Suppressor macrophage treated with lipopolysaccharide for 1 hour (primary cell): ENCODE measurements around the gene KLK11.

Experiments used
- DNase-seq, 3 donors: peaks; one replicate each; pipeline ENCODE4 v3.0.0-alpha.2; 2020 to 2022

KLK11 gene, protein sequence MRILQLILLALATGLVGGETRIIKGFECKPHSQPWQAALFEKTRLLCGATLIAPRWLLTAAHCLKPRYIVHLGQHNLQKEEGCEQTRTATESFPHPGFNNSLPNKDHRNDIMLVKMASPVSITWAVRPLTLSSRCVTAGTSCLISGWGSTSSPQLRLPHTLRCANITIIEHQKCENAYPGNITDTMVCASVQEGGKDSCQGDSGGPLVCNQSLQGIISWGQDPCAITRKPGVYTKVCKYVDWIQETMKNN

DNA sequence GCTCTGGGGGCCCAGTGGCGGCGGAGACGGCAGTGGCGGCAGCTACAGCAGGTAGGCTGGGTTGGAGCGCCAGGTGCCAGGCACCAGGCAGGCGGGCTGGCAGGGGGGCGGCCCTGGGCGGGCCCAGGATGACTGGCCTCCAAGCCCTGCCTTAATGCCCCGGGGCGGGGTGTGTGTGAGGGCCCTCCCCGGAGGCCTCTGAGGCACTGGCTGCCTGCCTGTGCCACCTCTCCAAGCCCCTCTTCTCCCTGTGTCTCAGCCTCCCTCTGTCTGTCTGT is at the start of gene KLK11:
KLK11 (minus strand) TSS at position 63 of the 278 bp plus-strand sequence. CDS start 985 bp downstream, outside the sequence.
- DNase-seq: no peak

DNA sequence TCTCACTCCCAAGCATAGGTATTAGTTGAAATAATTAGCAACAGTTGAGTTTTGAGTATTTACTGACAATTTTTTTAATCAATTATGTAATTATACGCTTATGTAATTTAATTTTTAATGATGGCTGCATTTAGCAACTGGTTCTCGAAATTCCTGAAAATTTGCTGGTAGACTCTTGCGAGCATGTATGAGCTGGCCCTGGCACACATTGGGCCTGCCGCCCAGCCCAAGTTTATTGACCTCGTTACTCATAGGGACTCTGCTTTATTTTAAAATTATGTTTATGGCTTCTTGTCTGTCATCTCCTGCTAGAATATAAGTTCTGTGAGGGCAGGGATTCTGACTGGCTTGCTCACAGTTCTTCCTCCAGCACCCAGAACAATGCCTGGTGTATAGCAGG is 49.6 kb upstream of the KLK11 start:
- DNase-seq: no peak

DNA sequence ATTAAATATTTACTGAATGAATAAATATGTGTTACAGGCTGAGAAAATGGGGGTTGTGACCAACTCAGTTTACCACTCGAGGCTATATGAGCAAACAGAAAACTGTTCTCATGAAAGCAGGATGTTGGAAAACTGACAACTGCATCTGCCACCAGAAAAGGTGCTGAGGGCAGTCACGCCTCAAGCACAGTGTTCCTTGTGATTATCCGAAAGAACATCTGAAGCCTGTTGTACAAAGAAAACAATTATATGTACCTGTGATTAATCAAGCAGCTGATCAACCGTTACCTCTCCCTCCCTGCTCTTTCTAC is 44.6 kb upstream of the KLK11 start:
- no peak for DNase-seq

DNA sequence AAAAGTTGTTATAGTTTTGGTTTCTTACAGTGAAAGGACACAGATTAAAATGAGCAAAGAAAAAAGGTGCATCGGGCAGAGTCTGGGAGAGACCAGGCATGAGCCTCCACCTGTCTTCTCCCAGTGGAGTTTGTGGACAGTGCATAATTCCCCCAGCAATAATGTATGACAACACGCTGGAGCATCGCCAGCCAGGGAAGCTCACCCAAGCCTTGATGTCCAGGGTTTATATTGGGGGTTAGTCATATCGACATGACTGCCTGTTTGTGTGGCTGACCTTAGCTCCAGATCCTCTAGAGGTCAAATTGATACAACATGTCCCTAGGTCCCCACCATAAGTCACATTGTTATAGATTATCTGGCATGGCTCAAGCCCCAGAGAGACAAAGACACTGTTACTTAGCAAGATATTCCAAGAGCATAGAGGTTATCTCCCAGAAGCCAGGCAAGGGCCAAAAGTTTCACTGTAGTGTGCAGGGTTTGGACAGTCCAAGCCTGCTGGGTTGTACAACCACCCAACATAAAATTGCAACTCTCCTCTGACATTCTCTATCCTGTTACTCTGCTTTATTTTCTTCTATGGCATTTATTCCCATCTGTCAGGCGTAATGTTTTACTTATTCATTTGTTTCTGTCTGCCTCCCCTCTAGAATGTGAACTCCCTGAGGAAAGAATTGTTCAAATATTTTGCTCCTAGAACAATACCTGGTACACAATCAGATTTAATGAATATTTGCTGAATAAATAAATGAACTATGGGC is 44.1 kb upstream of the KLK11 start:
- DNase-seq: no peak

DNA sequence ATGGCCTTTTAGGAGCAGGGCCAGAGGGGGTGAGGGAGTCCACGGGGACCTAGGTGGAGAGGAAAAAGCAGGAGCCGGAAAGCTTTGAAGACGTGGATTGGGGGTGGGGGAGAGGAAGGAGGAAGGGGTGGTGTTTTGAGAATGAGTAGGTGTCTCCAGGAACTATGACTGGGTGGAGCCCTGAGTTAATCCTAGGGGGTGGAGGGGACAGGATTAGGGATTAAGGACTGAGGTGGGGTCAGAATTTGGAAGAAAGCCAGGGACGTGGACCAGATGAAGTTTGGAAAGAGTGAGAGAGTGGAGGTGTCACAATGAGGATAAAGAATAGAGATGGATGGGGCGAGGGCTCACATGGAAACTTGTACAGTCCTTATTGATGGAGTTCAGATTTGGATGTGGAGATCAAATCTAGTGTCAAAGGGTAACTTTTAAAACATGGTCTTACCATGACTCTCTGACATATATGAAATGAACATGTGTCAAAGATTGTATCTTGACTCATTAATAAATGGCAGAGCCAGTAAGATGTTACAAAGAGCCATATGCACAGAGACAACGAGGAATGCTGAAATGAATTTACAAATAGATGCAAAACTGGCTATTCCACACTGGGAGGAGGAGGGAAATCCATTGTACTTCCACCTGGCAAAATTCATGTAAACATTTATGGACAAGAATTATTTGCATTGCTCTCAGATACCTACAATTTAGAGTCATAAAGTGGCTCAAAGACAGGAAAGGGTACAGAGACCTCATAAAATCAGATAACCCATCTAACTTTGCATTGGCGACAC is 40.2 kb upstream of the KLK11 start:
- no peak for DNase-seq

DNA sequence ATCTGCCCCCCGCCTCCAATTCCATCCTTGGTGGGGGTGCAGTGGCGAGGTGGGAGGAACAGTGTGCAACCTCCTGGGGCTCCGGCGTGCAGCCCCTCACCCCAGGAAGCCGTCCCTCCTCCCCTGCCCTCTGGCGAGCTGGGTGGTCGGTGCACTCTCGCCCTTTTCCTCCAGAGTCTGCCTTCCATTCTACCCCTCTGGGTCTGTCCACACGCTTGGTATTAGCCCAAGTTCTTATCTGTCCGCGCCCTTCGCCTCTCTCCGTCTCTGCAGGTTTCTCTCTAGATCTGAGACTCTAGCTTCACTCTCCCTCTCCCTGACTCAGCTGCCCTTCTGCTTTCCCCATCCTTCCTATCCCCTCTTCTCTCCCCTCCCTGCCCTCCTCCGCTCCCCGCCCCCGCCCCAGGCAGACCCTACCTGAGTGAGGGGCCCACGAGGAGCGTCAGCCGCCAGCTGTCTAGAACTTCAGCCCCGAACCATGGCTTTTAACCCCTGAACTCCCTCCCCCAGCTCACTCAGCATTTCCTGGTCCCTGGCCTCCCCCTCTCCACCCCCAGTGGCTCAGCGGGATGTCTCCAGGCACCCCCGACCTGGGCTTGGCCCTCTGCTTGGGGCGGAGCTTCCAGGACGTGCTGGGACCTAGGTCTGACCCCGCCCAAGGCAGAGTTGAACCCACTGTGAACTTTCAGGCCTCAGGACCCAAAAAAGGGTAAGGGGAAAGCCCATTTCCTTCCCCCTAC is 39.0 kb upstream of the KLK11 start:
- no peak for DNase-seq

DNA sequence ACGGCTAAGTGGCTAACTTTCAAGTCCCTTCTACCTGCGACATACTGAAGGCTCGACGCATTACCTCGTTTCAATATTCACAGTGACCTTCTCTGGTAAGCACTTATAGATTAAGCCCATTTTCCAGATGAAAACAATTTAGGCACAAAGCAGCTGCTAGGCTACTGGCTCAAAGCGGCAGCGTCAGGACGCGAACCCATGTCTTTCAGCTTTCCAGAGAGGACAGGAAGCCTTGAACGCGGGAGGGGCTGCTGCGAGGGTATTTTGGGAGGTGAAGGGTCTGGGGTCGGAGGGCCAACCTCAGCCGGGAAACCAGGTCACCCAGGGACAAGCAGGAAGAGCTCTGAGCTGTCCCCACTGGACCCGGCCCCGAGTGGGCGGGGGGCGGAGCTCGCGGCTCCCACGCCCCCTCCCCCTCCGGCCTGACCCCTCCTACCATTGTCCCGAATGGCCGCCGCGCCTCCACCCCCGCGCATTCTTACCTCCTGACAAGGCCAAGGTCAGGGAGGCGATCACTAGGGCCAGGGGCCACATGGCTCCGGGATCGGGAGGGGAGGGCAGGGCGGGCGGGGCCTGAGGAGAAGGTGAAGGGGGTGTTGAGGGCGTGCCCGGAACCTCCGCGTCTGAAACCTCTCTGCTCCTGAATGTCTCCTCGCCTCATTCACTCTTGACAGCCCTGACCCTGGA is 38.3 kb upstream of the KLK11 start, which contains the start of gene KLK13:
KLK13 (minus strand) TSS at position 559 of the 687 bp plus-strand sequence; CDS start at position 534, 25 bp downstream.
- peak; percentile 21 to 69 (median 50) for DNase-seq

DNA sequence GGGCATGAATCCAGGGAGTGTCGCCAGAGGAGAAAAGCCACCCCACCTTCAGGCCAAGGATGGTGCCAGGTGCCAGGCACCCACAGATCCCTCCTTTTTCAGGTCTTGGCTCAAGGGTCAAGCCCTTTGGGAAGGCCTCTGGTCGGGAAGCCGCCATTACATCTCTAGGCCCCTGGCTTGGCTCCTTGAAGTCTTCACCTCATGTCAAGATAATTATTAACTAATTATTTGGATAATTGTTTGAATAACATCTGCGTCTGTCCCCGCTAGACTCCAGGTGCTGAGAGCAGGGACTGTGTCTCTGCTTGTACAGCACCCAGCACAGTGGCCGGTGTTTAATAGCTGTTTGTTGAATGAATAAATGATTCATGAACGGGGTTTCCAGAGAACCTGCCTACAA is 37.2 kb upstream of the KLK11 start:
- DNase-seq: no peak

DNA sequence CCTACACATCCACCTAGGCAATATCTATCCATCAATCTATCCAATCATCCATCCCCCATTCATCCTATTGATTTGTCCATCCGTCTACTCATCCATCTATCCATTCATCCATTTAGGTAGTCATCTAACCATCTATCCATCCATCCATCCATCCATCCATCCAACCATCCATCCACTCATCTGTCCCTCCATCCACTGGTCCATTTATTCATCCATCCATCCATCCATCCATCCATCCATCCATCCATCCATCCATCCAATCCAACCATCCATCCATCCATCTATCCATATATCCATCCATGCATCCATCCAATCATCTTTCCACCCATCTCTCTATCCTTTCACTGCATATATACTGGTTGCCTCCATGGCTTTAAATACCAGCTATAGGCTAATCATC is 34.6 kb upstream of the KLK11 start:
- no peak for DNase-seq

DNA sequence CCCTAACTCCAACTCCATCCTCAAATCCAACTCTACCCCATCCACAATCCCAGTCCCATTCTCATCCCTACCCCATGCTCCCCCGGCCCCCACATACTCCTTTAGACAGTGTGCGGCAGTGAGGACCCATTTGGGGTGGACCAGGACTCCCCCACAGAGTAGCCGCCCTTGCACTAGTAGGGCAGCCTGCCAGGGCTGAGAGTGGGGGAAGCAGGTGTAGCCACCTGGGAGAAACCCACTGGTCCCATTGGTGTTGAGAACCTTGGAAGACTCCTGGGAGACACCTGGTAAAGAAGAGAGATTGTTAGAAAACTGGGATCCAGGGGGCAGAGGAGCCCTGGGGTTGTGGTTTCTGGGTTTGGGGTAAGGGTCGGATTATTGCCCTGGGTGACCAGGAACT is 33.9 kb upstream of the KLK11 start:
- DNase-seq: no peak

DNA sequence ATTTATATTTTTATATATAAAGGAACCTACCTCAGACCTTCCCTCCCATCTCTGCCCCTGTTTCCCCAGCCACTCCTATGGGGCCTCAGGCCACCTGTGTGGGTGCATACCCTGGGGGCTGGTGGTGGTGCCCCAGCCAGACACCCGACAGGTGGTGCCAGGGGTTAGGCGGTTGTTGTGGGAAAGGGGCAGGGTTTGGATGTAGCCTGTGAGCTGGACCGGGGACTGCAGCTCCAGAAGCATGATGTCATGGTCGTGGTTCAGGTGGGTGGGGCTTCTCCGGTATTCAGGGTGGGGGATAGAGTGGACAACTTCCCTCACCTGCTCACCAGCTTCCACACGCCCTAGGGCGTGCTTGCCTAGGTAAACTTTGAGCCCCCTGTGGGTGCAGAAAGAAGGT is 33.3 kb upstream of the KLK11 start:
- no peak for DNase-seq

DNA sequence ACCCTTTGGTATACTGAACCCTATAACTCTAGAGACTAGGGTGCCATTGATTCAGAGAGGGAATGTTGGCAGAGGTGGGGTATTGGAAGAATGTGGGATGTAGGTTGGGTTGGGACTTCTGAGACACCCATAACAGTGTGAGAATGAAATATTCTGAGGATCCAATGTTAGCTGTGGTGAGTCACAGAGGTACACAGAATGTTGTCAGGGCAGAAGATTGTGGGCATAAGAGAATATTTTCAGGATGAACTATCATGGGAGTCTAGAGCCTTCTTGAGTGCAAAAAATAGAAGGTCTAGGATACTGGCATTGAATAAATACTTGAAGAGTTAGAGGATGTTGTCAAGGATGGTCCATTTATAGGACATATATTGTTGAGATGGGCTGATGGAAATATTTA is 29.4 kb upstream of the KLK11 start:
- no peak for DNase-seq

DNA sequence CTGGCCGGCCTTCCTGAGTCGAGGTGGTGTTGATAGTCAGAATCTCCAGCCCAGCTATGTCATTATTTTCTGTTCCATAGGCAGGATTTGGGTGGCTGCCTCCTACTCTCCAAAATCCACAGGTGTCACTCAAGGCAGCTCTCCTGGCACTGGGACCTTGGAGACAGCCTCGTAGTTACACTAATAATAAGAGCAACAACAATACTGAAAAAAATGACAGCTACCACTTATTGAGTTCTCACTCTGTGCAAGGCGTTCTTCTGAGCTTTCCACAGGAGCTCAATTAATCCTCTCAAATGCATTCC is 20.6 kb upstream of the KLK11 start:
- no peak for DNase-seq

DNA sequence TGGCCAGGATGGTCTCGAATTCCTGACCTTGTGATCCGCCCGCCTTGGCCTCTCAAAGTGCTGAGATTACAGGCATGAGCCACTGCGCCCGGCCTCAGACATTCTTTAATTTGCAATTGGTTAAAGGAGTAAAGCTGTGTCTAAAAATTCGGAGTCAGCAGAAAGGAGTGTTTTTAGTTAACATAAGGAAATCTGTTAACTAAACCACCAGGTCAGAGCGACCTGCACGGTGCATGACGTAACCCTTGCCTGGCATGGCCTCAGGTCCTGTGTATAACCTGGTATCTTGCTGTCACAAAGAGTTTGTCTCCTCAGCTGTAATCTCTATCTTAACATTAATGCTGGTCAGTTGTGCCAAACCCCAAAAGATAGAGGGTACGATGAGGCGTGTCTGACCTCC is 17.9 kb upstream of the KLK11 start:
- no peak for DNase-seq

DNA sequence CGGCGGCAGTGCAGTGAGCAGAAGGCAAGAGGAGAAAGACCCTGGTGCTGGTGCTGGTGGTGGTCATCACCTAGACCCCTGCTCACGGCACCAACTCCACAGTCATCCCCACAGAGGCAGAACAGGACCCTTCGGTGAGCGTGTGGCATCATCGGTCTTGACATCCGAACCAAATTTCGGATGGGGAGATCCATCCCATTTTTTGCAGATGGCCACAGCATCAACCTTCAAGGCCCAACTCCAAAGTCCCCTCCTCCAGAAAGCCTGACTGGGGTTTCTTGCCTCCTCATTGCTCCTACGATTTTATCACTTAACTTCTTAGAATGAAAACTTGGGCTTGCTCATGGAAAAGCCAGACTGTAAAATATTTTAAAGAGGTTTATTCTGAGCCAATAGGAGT is 17.1 kb upstream of the KLK11 start:
- no peak for DNase-seq

DNA sequence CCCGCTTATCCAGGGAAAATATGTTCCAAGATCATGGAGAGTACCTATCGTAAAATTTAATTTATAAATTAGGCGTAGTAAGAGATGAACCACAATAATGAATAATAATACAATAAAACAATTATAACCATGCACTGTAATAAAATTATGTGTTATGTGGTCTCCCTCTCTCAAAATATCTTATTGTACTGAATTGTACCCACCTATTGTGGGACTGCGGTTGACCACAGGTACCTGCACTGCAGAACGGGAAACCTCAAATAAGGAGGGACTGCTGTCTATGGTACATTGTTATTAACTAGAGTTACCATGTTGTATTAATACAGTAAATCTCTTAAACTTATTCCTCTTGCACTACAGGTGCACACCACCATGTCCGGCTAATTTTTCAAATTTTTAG is 13.7 kb upstream of the KLK11 start:
- DNase-seq: no peak

DNA sequence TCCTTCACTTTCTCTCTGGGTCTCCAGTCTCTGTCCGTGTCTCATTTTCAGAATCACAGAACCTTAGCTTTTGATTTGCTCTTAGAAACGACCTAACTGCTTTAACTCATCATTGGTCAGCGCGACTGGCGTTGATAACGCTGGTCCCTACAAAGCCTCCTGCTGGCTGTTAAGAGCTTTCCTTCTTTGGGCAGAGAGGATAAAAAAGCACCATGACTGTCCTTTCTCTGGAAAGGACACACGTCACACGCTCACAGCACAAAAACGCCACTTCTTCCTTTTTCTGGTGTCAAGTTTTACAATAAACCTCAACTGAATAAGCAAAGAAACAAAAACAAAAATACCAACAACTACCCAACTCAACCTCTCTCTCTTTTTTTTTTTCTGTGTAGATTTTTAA is 10.1 kb upstream of the KLK11 start:
- no peak for DNase-seq

DNA sequence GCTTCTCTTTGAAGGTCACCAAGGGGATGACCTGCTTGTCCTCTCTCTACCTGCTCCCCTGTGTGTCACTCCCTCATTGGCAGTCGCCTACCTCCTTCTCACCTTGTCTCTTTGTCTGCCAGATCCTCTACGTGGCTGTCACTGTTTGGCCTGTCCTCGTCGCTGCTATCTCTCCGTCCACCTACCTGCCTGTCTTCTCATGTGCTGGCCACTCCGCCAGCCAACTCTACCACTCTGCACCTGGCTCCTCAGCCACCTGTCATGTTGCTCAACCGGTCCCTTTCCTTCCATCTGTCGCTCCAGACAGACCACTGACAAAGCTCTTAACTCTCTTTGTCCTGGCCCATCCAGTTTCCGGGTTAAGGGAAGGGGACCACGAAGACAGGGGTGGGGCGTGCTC is 8.3 kb upstream of the KLK11 start, which contains the start of gene KLK12:
KLK12 (minus strand) TSS at position 299 of the 400 bp plus-strand sequence. CDS start 381 bp downstream, outside the sequence.
- no peak for DNase-seq

DNA sequence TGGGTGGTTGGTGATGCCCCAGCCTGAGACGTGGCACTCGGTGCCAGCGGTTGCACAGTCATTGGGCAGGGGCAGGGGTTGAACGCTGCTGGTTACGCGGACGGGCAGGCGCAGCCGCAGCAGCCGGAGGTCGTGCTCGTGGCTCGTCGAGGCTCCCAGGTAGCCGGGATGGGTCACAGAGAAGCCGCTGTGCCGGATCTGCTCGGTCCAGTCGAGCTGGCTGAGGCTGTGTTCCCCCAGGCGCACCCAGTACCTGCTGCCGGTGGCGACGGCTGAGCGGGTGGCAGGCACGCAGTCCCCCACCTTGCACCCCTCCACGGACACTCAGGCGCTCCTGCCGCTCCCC is 5.4 kb upstream of the KLK11 start:
- DNase-seq: no peak

DNA sequence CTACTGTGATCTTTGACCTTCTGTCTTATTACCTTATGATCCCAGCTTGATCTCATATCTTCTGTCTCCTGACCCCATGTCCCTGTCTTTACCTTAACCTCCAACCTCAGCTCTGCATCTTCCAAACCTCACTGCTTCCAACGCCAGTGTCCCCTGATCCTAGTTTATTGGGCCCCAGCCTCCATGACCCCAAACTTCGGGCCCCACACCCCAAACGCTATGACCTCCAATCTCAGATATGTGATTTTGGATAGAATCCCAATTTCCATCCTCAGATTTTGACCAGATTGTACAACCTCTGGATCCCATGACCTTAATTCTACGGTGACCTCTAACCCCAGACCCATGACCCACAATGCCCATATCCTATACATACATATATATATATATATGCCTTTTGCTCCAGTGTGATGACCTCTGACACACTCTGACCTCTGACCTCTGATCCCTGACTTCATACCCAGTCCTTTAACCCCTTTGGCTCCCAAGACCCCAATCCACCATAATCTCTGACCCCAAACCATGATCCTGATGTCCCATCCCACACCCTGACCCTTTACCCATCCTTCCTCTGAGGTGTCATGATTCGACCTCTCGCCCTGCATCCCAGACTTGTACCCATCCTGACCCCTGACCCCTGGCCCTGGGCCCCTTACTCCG is 4.9 kb upstream of the KLK11 start:
- DNase-seq: no peak

DNA sequence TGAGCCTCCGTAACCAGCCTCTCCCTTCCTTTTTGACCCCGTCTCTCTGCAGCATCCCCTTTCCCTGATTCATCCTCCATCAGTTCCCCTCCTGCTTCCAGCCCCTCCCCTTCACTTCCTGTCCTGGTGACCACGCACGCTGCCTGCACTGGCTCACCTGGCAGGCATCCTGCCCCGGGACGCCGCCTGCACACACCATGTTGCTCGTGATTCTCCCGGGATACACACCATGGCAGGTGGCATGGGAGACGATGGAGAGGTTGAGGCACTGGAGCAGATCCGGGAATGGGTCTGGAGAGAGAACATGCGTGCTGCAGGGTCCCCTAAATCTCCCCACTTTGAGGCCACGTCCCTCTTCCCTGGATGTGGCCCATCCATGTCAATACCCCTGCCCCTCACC is 4.2 kb upstream of the KLK11 start:
- no peak for DNase-seq

DNA sequence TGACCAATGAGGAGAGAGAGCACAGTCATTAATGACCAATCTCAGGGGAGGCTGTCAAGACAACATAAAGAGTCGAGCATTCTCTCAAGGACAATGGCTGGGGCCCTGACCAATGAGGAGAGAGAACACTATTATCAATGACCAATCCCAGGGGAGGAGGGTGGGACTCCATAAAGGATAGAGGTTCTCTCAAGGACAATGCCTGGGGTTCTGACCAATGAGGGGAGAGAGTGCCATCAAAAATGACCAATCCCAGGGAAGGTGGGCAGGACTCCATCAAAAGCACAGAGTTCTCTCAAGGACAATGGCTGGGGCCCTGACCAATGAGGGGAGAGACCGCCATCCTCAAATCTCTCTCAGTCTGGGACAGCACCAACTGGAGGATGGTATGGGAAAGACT is 3.3 kb upstream of the KLK11 start:
- no peak for DNase-seq

DNA sequence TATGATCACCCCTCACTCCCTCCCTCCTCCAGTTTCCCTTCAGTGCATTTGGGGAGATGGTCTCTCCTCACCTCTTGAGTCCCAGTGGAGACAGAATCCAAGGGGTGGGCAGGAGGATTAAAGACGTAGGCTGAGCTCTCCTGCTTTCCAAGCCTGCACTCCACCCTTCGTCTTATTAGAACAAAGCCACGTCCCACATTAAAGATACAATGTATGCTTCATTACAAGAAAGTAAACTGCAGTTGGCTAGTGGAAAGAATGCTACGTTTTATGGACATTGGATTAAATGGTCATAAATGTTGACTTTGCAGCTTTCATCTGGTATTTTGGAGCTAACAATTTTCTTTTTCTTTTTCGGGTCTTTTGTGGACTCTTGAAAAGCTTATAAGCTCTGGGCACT is 1.5 kb upstream of the KLK11 start:
- DNase-seq: no peak
